Skin of body (tissue), 2 donors: ENCODE results near the gene GID8. TPM values are rescaled to one million over a fixed set of nuclear protein-coding genes. Genes with fewer than 3 reads are reported as not detected.

Experiments
- DNase-seq: peaks from one replicate; lab custom pipeline; 2025; lab: John Stamatoyannopoulos, UW
- total RNA-seq: library from RNA; depleted of rRNA; stranded (reverse); fragments of >200 nt; gene quantifications from one replicate; pipeline ENCODE4 v1.2.3, GENCODE V29; 2014

The GID8 gene
- total RNA-seq, 1 donor from 2014 or later: 41.8 TPM

GRCh38 chr20:62982124-62983075 lies 44.5 kb downstream of the GID8 start:
- no peak for DNase-seq

DNA sequence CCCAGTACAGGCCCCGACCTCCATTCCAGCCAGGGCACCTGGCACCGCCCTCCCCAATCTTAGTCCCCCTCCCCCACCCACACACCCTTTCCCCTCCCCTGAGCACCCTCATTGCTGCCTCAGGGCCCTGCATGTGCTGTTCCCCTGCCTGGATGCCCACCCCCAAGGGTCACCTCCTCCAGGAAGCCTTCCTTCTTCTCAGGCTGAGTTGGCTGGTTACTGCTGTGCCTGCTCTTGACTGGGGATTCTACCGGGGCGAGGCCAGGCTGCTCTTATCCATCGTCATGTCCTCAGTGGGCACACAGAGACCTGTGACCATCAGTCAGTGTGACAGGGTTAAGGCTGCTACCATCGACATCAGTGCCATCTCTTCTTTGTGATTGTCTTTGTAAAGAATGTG lies 45.3 kb downstream of the GID8 start:
- no peak for DNase-seq

- no peak for DNase-seq
Measured at GRCh38 chr20:62984666-62985443, 46.9 kb downstream of the GID8 start.

DNA sequence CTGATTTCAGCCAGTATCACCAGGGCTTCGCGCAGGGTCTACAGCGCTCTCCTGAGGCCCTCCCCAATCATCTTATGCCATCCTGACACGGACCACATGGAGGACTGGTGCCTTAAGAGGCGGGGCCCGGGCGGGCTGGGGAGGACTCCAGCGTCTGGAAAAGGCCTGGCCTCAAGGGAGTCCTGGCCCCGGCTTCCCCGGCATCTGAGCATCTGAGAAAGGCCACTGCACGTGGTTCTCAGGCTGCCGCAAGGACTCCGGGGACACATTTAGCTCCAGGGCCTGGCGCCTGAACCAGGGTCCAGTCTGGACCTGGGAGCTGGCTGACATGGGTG lies 47.5 kb downstream of the GID8 start:
- DNase-seq: no peak

DNA sequence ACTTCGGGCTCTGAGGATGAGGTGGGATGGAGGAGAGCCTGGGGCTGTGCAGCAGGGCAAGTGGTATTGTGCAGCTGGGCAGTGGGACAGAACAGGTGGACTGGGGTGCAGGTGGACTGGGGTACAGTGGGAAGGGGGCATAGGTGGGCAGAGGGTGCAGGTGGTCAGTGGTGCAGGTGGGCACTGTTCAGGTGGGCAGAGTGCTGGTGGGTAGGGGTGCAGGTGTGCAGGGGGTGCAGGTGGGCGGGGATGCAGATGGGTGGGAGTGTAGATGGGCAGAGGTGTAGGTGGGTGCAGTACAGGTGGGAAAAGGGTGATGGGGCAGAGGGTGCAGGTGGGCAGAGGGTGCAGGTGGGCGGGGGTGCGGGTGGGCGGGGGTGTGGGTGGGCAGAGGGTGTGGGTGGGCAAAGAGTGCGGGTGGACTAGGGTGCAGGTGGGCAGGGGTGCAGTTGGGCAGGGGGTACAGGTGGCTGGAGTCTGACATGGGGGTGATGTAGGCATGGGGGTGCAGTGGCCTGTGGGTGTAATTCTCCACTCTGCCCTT lies 48.4 kb downstream of the GID8 start:
- no peak for DNase-seq

DNA sequence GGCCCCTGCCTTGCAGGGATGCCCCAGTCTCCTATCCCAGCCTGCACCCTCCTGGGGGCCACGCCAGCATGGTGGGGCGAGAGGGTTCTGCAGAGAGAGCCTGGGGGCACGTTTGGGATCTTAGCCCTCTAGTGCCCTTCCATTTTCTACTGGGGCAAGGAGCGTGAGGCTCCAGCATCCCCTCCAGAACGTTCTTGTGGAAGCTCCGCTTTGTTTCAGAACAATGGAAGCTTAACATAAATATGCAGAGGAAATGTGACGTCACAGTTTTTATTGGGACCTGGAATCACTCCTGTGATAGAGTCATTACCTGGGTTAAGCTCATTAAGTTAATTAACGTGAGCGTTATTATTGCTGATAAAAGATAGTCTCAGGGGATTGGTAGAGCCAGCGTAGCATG lies 49.2 kb downstream of the GID8 start:
- no peak for DNase-seq

DNA sequence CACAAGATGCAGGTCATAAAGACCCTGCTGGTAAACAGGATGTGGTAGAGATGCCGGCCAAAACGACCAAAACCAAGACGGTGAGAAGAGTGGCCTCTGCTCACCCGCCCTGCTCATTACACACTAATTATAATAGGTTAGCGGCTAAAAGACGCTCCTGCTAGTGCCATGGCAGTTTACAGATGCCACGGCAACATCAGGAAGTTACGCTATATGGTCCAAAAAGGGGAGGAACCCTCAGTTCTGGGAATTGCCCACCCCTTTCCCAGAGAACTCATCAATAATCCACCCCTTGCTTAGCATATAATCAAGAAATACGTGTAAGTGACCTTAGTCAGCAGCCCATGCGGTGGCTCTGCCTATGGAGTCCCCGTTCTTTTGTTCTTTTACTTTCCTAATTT lies 51.3 kb downstream of the GID8 start:
- no peak for DNase-seq

- no peak for DNase-seq
Measured at GRCh38 chr20:62990306-62990825, 52.4 kb downstream of the GID8 start.

DNA sequence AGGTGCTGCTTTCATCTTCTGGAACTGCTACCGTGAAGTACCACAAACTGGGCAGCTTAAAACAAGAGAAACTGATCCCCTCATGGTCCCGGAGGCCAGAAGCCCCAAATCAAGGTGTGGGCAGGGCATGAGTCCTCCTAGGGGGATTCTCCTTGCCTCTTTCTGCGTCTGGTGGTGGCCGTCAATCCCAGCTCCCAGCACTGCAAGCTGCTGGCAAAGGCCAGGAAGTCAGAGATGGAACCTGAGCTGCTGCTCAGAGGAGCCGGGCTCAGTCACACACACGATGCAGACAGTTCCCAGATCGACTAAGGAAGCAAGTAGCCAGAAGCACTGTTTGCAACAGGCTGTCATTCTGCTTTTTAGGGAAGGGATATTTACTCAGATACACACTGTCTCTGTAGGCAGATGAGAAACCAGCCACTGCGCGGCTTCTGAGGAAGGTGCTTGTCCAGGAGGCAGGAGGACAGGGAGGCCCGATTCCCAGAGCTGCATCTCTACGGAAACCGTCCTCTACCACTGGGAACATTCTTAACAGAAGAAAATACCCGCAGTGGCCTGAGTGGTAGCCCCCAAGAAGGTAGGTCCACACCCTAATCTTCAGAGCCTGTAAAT lies 53.4 kb downstream of the GID8 start:
- no peak for DNase-seq

- DNase-seq: no peak
Measured at GRCh38 chr20:62991863-62992262, 53.9 kb downstream of the GID8 start.

- no peak for DNase-seq
Measured at GRCh38 chr20:62993856-62994494, 56.0 kb downstream of the GID8 start.

- DNase-seq: no peak
Measured at GRCh38 chr20:62994869-62995281, 56.9 kb downstream of the GID8 start.

GRCh38 chr20:62995481-62995880 lies 57.5 kb downstream of the GID8 start:
- DNase-seq: no peak

DNA sequence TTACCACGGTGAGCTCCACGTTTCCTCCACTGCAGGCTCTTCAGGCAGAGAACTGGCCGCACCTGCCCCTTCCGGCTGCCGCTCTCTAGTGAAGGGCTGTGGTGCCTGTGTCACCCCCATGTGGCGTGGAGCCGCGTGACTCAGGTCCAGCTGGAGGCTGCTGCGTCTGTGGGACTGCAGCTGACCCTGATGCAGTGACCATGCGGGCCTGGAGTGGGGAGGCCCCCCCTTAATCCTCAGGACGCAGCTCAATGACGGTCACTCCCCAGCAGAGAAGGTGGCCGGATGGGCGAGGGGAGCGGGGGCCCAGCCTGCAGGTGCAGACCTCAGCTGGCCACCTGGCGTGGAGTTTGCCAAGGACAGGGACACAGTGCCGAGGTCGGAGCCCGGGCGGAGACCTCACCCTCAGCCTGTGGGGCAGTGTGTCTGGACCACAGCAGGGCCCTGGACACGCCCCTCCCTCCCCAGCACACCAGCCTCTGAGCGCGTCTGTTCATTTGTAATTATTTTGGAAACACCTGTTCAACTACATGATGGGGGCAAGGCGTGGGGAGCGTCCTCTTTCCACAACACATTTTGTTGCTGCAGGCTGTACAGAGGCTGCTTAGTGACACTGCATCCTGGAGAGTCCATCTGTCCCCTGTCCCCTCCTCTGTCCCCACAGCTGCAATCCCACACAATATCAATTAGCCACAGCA lies 58.1 kb downstream of the GID8 start:
- DNase-seq: no peak

- DNase-seq: no peak
Measured at GRCh38 chr20:62996596-62996982, 58.6 kb downstream of the GID8 start.

GRCh38 chr20:62997417-62998035 lies 59.6 kb downstream of the GID8 start:
- DNase-seq: no peak
